HG03575 (cell line): ENCODE data around the gene KSR2.

Experiments
- ATAC-seq: cut with Tn5 transposase; IDR thresholded peaks from one replicate; pipeline ENCODE4 v1.9.1; 2021; ENCODE audit not compliant: unreplicated experiment, insufficient number of reproducible peaks, low FRiP score; ENCODE audit errors: extremely low read depth

The KSR2 gene

GRCh38 chr12:117538032-117538690 is 430.6 kb downstream of the KSR2 start:
- ATAC-seq = no peak

GRCh38 chr12:117533687-117534086 is 435.1 kb downstream of the KSR2 start:
- ATAC-seq = no peak

- ATAC-seq = no peak
Measured at GRCh38 chr12:117530796-117531195, 438.0 kb downstream of the KSR2 start.

GRCh38 chr12:117528538-117528937 is 440.3 kb downstream of the KSR2 start:
- ATAC-seq = no peak

GRCh38 chr12:117527479-117527855 is 441.3 kb downstream of the KSR2 start:
- no peak for ATAC-seq

- no peak for ATAC-seq
Measured at GRCh38 chr12:117526757-117527478, 441.9 kb downstream of the KSR2 start.

- ATAC-seq = no peak
Measured at GRCh38 chr12:117525766-117526165, 443.0 kb downstream of the KSR2 start.

GRCh38 chr12:117524806-117525205 is 444.0 kb downstream of the KSR2 start:
- no peak for ATAC-seq

- no peak for ATAC-seq
Measured at GRCh38 chr12:117523971-117524370, 444.8 kb downstream of the KSR2 start.

GRCh38 chr12:117522559-117522958 is 446.2 kb downstream of the KSR2 start:
- ATAC-seq = no peak

GRCh38 chr12:117521867-117522266 is 446.9 kb downstream of the KSR2 start:
- no peak for ATAC-seq

GRCh38 chr12:117521346-117521745 is 447.4 kb downstream of the KSR2 start:
- no peak for ATAC-seq

- ATAC-seq = no peak
Measured at GRCh38 chr12:117518594-117519270, 450.1 kb downstream of the KSR2 start.

- no peak for ATAC-seq
Measured at GRCh38 chr12:117517219-117517739, 451.5 kb downstream of the KSR2 start.

- no peak for ATAC-seq
Measured at GRCh38 chr12:117516034-117516433, 452.8 kb downstream of the KSR2 start.

GRCh38 chr12:117514016-117514415 is 454.8 kb downstream of the KSR2 start:
- no peak for ATAC-seq

GRCh38 chr12:117513353-117513752 is 455.4 kb downstream of the KSR2 start:
- ATAC-seq = no peak

- ATAC-seq = no peak
Measured at GRCh38 chr12:117508468-117508867, 460.3 kb downstream of the KSR2 start.

GRCh38 chr12:117507548-117507947 is 461.2 kb downstream of the KSR2 start:
- no peak for ATAC-seq

GRCh38 chr12:117506333-117506732 is 462.5 kb downstream of the KSR2 start:
- no peak for ATAC-seq
